HepG2 (cell line): ENCODE results near the gene NDUFS7. TPM values are rescaled to one million over a fixed set of nuclear protein-coding genes. Genes with fewer than 3 reads are reported as not detected.

Experiments used
- ATAC-seq: fragments of 200-7000 bp; cut with Tn5 transposase; 3 replicates; pipeline ENCODE4 v1.9.1; 2020; ENCODE audit warnings: mild to moderate bottlenecking, moderate library complexity
- BruUV-seq: library from RNA; stranded (reverse); fragments of 400-500 nt; replicated peaks from 2 replicates; lab custom pipeline; 2021; lab: Mats Ljungman, UMichigan
- CTCF ChIA-PET: fragments of 300-600 bp; formaldehyde crosslinking; extraction: SDS; loops from one replicate; lab custom pipeline; 2021; ENCODE audit warnings: low total read pairs, inconsistent platforms, low intra/inter-chr PET ratio; lab: Yijun Ruan, JAX
- POLR2A ChIA-PET: fragments of 350-600 bp; sonication (Branson Sonifier 250); formaldehyde crosslinking; loops from one replicate; lab custom pipeline; 2020; ENCODE audit warnings: antibody characterized with exemption, inconsistent platforms; lab: Yijun Ruan, JAX
- DNase-seq: peaks from one replicate; pipeline ENCODE4 v3.0.0-alpha.2; 2015; ENCODE audit warnings: low spot score
- FAIRE-seq: peaks from 3 replicates; lab custom pipeline; 2011; peaks lifted over from hg19 to GRCh38; lab: Jason Lieb, UNC
- H2AFZ ChIP-seq: one replicate; pipeline ENCODE4 v1.6.1; 2011; ENCODE audit warnings: low read length, inconsistent platforms
- H3K27ac ChIP-seq: fragments of 300-600 bp; 3 replicates; pipeline ENCODE4 v1.8.0; 2011; ENCODE audit warnings: mixed run types, mild to moderate bottlenecking, mixed read lengths, low read length, inconsistent platforms; ENCODE audit not compliant: insufficient read depth; ENCODE audit errors: extremely low read length
- H3K27me3 ChIP-seq, 2 experiments: fragments of 200-600 bp in 1 of 2; 2 replicates in 1 of 2; 3 replicates in 1 of 2; pipeline versions ENCODE4 v1.6.0 to v1.8.0; 2011; ENCODE audit warnings: low read length in 2 of 2, mild to moderate bottlenecking in 2 of 2, moderate library complexity in 2 of 2, inconsistent platforms in 1 of 2; ENCODE audit not compliant: insufficient read depth in 2 of 2, control insufficient read depth in 1 of 2
- H3K36me3 ChIP-seq, 2 experiments: fragments of 200-600 bp in 1 of 2; replicated peaks in 1 of 2; 2 replicates in 1 of 2; 3 replicates in 1 of 2; pipeline versions ENCODE4 v1.5.1 to v1.8.0; 2011; ENCODE audit warnings: low read length in 2 of 2, inconsistent platforms in 1 of 2; ENCODE audit not compliant: insufficient read depth in 2 of 2, control insufficient read depth in 1 of 2
- H3K4me1 ChIP-seq: 2 replicates; pipeline ENCODE4 v1.5.1; 2012; ENCODE audit warnings: low read length, inconsistent platforms; ENCODE audit not compliant: insufficient read depth
- H3K4me2 ChIP-seq: 2 replicates; pipeline ENCODE4 v1.6.0; 2011; ENCODE audit warnings: low read depth, low read length, inconsistent platforms
- H3K4me3 ChIP-seq, 3 experiments: fragments of 200-600 bp in 1 of 3; sonication (generic), shearing (Covaris generic) in 1 of 3; replicated peaks in 1 of 3; 2 replicates each; pipeline ENCODE4 v1.5.1; 2011 to 2016; ENCODE audit warnings: low read length in 3 of 3, inconsistent platforms in 2 of 3, low read depth in 2 of 3, mild to moderate bottlenecking in 2 of 3, control low read depth in 1 of 3, mixed read lengths in 1 of 3; ENCODE audit not compliant: insufficient read depth in 1 of 3
- H3K79me2 ChIP-seq: one replicate; pipeline ENCODE4 v1.6.1; 2011; ENCODE audit warnings: low read length, inconsistent platforms; ENCODE audit not compliant: insufficient read depth
- H3K9ac ChIP-seq: 2 replicates; pipeline ENCODE4 v1.6.0; 2011; ENCODE audit warnings: mild to moderate bottlenecking, low read depth, low read length, inconsistent platforms; ENCODE audit not compliant: insufficient read depth
- H3K9me3 ChIP-seq: 2 replicates; pipeline ENCODE4 v1.5.1; 2012; ENCODE audit warnings: mild to moderate bottlenecking, low read length
- H4K20me1 ChIP-seq: 2 replicates; pipeline ENCODE4 v1.6.0; 2011; ENCODE audit warnings: inconsistent platforms, mild to moderate bottlenecking, low read length, moderate library complexity; ENCODE audit not compliant: insufficient read depth
- ZBTB33 ChIP-seq: sonication (generic); formaldehyde crosslinking; IDR thresholded peaks from 2 replicates; pipeline ENCODE4 v1.4.0; 2020; ENCODE audit warnings: missing genetic modification reagents
- ZBTB38 ChIP-seq: sonication (generic); formaldehyde crosslinking; IDR thresholded peaks from 2 replicates; pipeline ENCODE4 v1.5.1; 2020; ENCODE audit warnings: mild to moderate bottlenecking, missing genetic modification reagents
- ZNF136 ChIP-seq: sonication (generic); formaldehyde crosslinking; IDR thresholded peaks from 2 replicates; pipeline ENCODE4 v1.8.1; 2022; ENCODE audit warnings: low read depth, mild to moderate bottlenecking, moderate library complexity, missing genetic modification reagents
- ZNF280B ChIP-seq: sonication (generic); formaldehyde crosslinking; IDR thresholded peaks from 2 replicates; pipeline ENCODE4 v1.5.0; 2020; ENCODE audit warnings: missing genetic modification reagents, mild to moderate bottlenecking, borderline replicate concordance
- ZNF687 ChIP-seq: sonication (generic); formaldehyde crosslinking; IDR thresholded peaks from 2 replicates; pipeline ENCODE4 v1.5.1; 2020; ENCODE audit warnings: mild to moderate bottlenecking, missing genetic modification reagents, moderate library complexity
- WGBS: methylation state at CpG from one replicate; pipeline ENCODE4 v1.1.6; 2017; ENCODE audit warnings: low lambda C conversion rate; 5-methylcytosine and 5-hydroxymethylcytosine counted together
- in situ Hi-C: cut with HindIII; loops from 2 replicates; pipeline ENCODE4 v1.10.0; 2017; ENCODE audit warnings: low pct_unique_long_range_greater_than_20kb; ENCODE audit not compliant: extremely low pct_ligation_motif_present
- intact Hi-C: fragments of 100-400 bp; cut with micrococcal nuclease; formaldehyde crosslinking; loops from one replicate; pipeline ENCODE4 v1.10.0; 2022; ENCODE audit not compliant: unreplicated experiment
- polyA plus RNA-seq, 8 experiments: library from polyadenylated mRNA; depleted of rRNA in 3 of 8; stranded (reverse) in 7 of 8; unstranded in 1 of 8; fragments of >200 nt; fragmentation: Illumina TruSeq in 4 of 8; extraction: Trizol in 4 of 8; gene quantifications; 2 replicates each; pipeline versions ENCODE4 v1.2.1 to v1.2.3, GENCODE V29; 2011 to 2016; ENCODE audit warnings: low read depth in 4 of 8, missing spikeins in 1 of 8, mixed read lengths in 1 of 8; ENCODE audit not compliant: insufficient read depth in 1 of 8
- total RNA-seq, 5 experiments: library from RNA; depleted of rRNA; stranded (reverse); fragments of >200 nt; fragmentation: Illumina TruSeq; extraction: Trizol; gene quantifications; 2 replicates each; pipeline ENCODE4 v1.2.3, GENCODE V29; 2016; ENCODE audit warnings: low read depth in 1 of 5

NDUFS7 gene
- total and polyA plus RNA-seq, 2 of the 13 experiments (the other 11 are each of a cell fraction or from before 2014, with no cell fraction given): 34.3 to 66.9 TPM

- H3K4me1 ChIP-seq: peaks cover 51% of the 10 kb centered on the region
- peaks cover 32 to 77% of the 10 kb centered on the region in 2 experiments for H3K36me3 ChIP-seq
- peak overlapping the region; percentile 71 for H3K27ac ChIP-seq
- ATAC-seq: no peak
- no peak overlapping the region for H3K4me3 ChIP-seq
- FAIRE-seq: no peak
- WGBS: 92% methylated on average over 11 of the region's 16 CpGs
- no peak overlapping the region; the same call in 1 of the 2 replicates for H3K9ac ChIP-seq
- H4K20me1 ChIP-seq: peaks cover 33% of the 10 kb centered on the region
- DNase-seq: no peak
- H3K9me3 ChIP-seq: no peaks in the 10 kb centered on the region
- H2AFZ ChIP-seq: no peak overlapping the region
- TF ChIP-seq ZNF280B (CRISPR knock-in tag) (no peak), ZBTB38 (CRISPR knock-in tag) (0 out of 2 replicates have a peak, but pooled peaks have one; percentile 7), ZNF687 (CRISPR knock-in tag) (peak; percentile 7; the same call in 1 of the 2 replicates), ZBTB33 (CRISPR knock-in tag) (peak; percentile 94), ZNF136 (CRISPR knock-in tag) (no peak)
- POLR2A ChIA-PET: interaction anchor here (2.5 kb wide), 1 partner anchor 9 kb away, joined by 6 read pairs; no protein-coding TSS in a partner anchor
- in situ Hi-C loops: no loop called here
- peaks cover 55% of the 10 kb centered on the region for H3K79me2 ChIP-seq
- no peak overlapping the region for H3K4me2 ChIP-seq
- intact Hi-C loops: no loop called here
- CTCF ChIA-PET: no interaction called here
- H3K27me3 ChIP-seq: no peaks in the 10 kb centered on the region
- BruUV-seq: no TSS peak
These were observed 38.7 kb downstream of the NDUFS7 start for GRCh38 chr19:1422360-1422759.
